HG03175 (cell line): ENCODE data around the gene ERN2.
"Not testable (repeated sequence)": the region's sequence is repeated elsewhere in the genome, so short reads cannot be mapped to it uniquely, and the experiment has no call there.

ENCODE experiments used
- ATAC-seq: cut with Tn5 transposase; IDR thresholded peaks from one replicate; pipeline ENCODE4 v1.9.1; 2021; ENCODE audit warnings: mild to moderate bottlenecking, moderate library complexity; ENCODE audit not compliant: unreplicated experiment

ERN2 gene

DNA sequence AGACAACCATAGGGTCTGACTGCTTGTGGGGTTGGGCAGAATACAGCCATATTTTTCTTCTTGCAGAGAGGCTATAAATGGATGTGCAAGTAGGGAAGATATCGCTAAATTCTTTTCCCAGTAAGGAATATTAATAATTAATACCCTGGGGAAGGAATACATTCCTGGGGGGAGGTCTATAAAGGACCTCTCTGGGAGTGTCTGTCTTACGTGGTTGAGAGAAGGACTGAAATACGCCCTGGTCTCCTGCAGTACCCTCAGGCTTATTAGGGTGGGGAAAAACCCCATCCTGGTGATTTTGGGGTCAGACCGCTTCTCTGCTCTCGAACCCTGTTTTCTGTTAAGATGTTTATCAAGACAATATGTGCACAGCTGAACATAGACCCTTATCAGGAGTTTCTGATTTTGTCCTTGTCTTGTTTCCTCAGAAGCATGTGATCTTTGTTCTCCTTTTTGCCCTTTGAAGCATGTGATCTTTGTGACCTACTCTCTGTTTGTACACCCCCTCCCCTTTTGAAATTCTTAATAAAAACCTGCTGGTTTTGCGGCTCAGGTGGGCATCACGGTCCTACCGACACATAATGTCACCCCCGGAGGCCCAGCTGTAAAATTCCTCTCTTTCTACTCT, 9.7 kb upstream of the ERN2 start:
- not testable (repeated sequence) for ATAC-seq

DNA sequence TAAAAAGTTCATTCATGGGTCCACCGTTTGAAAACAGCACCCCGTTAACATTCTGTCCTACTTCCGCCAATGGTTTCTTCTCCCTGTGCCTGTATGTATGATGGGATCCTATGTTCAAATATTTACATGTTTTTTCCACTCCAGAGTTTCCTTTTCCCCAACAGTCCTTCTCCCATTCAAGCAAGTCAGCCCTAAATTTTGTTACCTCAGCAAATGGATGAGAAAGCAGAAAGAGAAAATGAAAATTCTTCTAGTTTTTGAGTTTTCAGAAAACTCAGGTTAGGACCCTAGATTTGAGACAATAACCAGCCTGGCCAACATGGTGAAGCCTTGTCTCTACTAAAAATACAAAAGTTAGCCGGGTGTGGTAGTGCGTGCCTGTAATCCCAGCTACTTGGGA, 3.5 kb upstream of the ERN2 start:
- no peak for ATAC-seq

DNA sequence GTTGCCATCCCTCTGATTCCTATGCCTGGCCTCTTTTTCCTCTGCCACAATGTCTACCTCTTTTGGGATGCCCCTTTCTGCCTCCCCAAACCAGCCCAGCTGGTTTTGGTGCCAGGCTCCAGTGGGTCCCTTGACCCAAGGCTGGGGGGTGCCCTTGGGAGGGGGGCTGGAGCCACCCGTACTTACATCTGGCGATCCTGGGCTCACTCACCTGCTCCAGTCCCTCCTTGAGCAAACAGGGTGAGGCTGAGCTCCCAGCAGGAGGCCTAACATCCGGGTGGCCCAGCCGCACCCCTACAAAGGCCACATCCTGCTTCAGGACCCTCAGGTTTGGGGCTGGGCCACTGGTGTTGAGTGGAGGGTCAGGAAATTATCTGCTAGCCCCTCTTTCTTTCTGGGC, 1.2 kb downstream of the ERN2 start:
- no peak for ATAC-seq

DNA sequence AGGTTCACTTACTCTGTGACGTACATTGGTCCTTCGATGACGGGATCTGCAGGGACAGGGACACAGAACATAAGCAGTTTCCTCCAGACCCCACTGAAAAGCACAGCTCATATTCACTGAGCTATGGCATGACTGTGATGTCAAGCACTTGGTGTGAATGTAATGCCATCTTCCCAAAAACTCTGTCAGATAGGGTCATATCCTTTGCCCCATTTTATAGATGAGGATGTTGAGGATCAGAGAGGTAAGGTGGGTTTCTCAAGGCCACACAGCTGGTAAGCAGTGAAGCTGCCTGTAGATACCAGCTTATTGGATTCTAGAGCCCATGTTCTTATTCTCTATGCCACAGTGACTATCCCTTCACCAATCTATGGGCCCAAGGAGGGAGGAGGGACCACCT, 2.5 kb downstream of the ERN2 start:
- ATAC-seq, result no peak

DNA sequence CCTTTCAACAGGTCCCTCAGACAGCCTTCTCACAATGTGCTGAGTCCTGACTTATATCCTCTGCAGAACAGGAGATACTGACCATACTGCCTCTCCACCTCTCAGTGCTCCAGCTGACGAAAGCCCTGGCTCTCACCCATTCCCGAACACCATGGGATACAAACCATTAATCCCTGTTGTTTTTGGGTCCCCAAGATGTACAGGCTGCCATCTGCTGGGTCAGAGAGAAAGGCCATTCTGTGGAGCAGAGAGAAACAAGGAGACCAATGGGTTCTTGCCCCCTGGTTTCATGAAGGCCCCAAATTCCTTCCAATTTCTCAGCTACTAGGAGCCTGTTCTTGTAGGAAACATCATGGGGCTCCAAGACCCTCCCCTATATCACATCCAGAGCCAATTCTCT, 3.0 kb downstream of the ERN2 start:
- no peak for ATAC-seq

DNA sequence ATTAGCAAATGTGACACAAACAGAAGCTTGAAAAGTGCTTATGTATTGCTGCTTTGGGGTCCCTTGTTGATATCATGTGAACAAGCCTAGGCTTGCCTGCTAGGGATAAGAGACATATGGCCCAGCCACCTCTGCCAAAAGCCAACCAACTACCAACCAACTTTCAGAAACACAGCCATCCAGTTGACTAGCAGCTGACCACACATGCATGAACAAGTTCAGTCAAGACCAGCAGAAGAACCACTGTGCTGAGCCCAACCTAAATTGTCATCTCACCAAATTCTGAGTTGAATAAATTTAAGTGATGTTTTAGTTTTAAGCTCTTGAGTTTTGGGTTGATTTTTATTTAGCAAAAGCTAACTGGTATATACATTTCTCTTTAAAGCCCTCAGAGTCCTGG, 3.5 kb downstream of the ERN2 start:
- no peak for ATAC-seq

DNA sequence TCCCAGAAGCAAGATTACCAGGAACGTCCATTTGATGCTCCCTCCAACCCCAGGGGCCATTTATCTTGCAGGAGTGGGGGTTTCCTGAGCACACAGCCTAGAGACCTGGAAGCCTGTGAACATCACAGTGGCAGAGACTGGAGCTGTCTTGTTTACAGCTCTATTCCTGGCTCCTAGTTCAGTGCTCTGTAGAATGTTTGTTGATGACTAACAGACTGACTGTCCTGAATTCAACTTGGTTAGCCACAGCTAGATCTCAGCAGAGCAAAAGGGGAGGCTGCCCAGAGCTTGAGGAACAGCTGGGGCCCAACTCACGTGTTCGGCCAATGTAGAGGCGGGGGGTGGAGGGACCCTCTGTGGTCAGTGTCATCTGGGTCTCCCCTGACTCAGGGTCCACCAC, 6.6 kb downstream of the ERN2 start:
- ATAC-seq, result no peak

DNA sequence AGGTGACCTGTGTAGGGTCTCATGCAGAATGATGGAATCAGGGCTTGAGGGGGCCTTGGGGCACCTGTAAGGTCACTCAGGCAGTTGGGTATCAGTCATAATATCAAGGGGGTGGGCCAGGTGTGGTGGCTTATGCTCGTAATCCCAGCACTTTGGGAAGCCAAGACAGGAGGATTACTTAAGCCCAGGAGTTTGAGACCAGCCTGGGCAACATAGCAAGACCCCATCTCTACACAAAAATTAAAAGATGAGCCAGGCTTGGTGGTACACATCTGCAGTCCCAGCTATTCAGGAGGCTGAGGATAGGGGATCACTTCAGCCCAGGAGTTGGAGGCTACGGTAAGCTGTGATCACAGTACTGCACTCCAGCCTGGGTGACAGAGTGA, 7.5 kb downstream of the ERN2 start:
- ATAC-seq, result no peak

DNA sequence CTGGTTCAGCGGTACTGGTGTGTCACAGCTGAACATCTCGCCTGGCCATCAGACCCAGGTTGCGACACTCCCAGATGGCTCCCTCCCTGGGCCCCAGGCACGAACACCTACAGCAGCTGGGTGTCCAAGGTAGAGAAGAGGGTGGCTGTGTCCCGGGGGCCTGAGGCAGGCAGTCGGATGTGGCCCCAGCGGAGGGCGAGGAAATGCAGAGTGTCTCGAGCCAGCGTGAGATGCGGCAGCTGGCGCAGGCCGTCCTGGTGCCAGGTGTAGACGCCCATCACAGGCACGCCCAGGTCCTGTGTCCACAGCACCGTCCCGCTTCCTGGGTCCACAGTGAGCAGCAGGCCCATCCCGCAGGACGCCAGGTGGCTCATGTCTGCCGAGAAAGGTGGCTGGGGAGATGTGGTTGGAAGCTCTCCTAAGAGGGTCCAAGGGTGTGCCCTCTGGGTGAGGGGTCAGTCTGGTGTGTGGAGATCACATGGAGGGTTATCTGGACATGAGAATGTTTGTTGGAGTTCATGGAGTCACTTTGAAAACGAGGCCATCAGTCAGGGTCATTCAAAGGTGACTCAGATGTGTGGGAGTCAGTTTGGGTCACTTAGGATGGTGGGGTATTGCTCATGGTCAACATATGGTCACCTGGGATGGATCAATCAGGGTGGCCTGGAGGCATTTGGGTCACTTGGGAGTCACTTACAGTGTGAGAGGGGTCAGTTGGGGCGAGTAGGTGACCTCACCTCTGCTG, 8.1 kb downstream of the ERN2 start:
- ATAC-seq, result no peak

DNA sequence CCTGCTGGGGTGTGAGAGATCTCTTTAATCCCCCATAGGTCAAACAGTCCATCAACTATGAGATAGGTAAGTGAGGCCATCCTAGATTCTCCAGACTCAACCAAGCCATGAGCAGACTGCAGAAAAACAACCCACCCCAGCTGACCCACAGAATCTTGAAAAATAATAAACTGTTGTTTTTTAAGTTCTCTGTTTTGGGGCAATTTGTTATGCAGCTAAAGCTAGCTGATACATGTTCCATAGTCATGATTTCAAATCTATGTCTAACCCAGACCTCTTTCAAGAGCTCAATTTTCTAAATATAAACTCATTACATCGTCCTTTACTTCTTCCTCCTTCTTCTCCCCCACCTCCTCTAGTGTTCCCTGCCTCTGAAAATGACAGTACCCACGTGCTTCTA, 10.1 kb downstream of the ERN2 start:
- no peak for ATAC-seq

DNA sequence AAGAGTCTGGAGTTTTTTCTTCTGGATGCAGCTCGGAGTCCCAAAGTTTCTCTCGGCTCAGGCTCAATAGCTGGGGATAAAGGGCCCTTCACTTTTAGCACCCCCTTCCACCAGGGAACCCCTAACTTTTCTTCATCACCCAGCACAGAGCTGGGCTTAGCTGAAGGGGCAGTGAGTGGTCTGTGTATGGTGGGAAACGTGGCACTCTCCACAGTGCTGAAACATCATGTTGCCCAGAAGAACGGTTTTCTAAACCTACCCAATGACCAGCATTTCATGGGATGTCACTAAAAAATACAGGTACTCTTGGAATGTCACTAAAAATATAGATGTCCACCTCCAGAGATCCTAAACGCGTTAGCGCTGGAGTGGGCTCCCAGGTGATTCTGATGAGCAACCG, 12.0 kb downstream of the ERN2 start:
- no peak for ATAC-seq

DNA sequence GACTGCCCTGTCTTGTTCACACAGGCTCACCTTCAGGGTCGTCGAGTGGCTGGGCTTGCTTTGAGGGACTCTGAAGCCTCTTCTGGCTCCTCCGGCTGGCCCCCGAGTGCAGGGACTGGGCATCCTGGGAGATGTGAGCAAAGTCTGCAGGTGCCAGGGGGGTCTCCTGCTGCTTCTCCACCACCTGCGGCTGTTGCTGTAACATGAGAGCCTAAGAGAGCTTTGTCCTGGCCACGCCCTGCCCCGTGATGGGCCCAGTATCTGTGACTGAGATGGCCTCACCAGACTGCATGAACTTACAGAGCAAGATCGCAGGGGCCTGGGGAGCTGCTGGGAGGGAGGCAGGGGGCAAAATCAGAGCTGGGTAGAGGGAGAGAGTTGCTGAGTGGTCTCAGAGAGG, 12.5 kb downstream of the ERN2 start:
- no peak for ATAC-seq

DNA sequence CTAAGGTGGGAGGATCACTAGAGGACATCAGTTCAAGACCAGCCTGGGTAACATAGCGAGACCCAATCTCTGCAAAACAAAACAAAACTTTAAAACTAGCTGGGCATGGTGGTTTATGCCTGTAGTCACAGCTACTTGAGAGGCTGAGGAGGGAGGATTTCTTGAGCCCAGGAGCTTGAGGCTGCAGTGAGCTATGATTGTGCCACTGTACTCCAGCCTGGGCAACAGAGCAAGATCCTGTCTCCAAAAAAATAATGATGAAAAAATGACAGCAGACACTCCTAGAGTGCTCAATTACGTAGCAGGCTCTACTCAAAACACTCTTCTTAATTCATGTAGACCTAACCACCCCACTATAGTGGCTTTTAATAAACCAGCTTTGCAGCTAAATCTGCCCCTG, 12.9 kb downstream of the ERN2 start:
- no peak for ATAC-seq

DNA sequence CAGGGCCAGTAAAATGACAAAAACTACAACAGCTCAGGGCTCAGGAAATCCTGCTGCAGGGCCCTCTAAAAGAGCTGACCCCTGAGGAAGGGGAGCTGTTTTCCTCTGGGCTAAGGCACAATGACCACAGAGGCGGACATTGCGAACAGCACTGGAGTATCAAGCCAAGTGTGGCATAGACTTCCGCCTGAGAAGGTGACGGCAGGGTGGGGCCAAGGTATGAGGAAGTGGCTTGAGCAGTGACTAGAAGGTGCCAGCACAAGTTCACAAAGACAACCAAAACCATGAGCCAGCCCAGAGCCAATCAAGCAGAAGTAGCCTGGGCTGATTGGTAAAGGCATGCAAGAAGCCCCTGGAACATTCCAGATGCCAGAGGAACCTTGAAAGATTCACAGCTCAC, 13.9 kb downstream of the ERN2 start:
- no peak for ATAC-seq

DNA sequence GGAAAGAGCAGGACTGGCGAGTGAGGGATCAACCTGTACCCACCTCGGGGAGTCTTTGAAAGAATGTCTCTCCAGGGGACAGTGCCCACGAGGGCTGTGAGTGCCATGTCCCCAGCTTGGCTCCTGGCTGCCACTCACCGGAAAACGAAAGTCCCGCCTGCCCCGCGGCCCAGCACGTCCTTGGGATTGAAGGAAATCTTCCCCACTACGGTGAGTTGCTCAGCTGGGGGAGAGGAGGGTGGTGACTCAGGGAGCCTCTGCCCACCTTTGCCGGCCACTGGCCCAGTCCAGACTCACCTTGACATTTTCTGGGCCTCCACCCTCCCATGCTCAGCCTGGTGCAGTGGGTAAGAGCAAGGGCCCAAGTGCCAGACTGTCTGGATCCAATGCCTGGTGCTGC, 17.3 kb downstream of the ERN2 start:
- no peak for ATAC-seq

DNA sequence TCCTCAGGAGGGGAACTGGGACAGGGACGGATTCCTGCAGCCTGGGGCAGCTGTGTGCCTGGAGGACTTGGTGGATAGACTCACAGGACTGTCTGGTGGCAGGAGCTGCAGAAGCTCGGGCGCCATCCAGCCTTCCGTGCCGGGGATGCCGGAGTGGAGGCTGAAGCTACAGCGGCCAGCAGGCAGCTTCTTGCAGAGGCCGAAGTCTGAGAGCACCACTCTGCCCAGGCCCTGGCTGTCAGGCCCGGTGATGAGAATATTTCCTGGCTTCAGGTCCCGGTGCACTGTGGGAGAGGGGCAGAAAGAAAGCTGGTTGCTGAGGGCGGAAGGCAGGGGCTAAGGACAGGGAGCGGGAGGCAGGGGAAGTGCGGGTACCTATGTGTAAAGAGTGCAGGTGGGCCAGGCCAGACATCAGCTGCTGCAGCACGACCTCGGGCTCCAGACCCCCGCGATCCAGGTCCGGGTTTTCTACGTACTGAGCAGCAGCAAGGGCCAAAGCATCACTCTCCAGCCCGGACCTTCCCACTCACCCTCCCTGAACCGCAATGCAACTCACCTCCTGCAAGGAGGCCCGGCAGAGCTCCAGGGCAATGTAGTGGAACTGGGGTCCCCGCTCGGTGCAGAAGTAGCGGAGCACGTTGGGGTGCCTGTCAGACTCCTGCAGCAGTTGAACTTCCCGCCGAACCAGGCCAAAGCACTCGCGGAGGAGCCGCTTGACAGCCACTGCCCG, 18.2 kb downstream of the ERN2 start:
- ATAC-seq, result no peak

DNA sequence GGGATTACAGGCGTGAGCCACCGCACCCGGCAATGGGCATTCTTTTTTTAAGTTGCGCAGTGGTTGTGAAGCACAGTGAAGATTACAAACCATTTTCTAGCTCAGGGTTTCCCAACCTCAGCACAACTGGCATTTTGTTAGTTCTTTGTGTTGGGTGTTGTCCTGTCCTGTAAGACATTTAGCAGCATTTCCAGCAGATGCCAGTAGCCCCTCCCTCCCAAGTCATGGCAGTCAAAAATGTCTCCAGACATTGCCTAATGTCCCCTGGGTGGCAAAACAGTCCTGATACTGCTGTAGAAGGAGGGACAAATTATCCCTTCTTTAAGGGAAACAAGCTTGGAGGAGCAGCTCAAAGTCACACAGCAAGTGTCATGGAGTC, 18.8 kb downstream of the ERN2 start:
- ATAC-seq, result no peak

DNA sequence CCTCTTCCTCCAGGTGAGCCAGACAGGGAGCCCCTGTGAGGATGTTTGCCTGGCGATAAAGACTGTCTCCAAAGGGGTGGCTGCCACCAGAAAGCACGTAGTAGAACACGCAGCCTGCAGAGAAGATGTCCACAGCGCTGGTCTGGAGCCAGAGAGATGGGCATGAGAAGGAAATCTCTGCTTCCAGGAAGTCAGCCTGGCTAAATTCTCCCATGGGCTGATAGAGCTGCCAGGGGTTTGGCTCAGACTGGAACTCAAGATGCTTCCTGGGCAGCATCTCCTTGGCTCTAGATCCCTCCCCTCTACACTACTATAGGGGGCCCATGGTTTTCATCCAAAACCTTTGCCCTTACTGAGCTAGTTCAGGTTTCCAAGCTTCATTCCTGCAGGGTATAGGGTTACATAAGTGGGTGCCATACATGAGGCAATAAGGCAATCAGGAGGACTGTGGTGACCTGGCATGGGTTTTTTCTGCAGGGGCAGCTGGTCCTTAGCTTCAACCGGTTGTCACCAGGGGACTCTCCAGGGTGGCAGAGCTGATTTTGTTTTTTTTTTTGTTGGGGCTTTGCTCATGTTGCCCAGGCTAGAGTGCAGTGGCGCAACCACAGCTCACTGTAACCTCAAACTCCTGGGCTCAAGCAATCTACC, 20.7 kb downstream of the ERN2 start:
- no peak for ATAC-seq

DNA sequence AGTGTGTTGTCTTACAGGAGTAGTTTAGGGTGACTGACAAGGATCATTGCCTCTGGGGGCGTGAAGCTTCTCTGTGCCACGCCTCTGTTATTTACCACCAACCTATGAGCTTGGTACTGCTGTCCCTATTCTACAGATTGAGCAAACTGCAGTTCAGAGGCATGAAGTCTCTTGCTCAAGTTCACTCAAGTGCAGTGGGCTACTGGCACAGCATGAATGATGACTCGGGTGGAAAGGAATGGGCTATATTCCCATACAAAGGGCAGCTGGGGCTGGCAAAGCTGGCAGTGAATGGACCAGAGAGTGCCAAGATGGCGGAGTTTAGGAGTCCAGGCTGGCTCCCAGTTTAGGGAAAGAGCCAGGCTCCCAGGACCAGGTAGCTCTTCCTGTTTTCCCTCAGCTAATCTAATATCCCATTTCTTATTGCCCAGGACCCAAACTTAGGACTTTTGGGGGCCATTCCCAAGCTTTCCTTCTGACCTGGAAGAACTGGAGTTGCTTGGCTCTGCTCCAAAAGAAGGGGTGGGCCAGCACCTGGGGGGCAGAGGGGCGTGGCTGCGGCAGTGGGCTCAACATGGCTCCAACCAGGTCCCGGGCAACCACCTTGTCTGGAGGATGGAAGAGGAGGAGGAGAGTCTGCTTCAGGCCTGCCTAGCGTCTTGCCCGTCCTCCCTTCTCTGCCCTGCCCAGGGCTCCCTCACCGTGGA, 21.4 kb downstream of the ERN2 start:
- ATAC-seq, result no peak

DNA sequence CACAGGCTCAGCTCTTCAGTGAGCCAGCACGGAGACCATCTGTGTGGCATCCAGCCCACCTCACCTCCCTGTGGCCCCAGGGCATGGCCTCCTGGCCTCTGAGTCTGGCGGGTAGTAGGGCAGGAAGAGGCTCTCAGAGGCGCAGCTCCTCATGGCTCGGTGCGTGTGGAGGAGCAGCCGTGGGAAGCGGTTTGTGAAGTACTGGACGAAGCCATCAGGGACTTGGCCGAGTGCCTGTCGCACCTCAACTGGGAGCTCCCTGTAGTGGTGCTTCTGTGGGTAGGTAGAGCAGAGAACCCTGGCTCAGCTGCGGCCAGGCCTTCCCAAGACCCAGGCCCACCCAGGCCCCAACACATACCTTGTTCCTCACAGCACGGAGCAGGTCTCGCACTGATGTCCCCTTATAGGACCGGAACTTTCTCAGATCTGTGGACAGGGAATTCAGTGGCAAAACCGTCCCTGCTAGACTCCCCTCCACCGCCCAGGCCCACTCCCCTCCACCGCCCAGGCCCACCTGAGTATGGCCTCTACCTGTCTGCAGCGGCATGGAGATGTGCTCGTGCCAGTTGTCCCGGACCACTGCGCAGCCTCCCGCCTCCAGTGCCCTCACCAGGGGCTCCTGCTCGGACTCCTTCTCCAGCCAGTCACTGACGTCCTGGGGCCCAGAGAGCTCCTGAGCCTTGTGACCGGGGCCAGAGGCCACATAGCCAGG, 22.1 kb downstream of the ERN2 start:
- ATAC-seq, result no peak
